ENCODE results near the gene KIF12.

Gene KIF12

GRCh38 chr9:114102484-114102883 is 3.4 kb upstream of the KIF12 start:
- DNase-seq: no peak

- DNase-seq: no peak
These were observed 1.4 kb upstream of the KIF12 start for GRCh38 chr9:114100536-114100935.

- DNase-seq: no peak
These were observed 678 bp upstream of the KIF12 start for GRCh38 chr9:114099669-114100270.

GRCh38 chr9:114098021-114098935 is 814 bp downstream of the KIF12 start:
- DNase-seq: peak; percentile 48 to 70

GRCh38 chr9:114097613-114098020 is 1.5 kb downstream of the KIF12 start:
- DNase-seq: no peak

GRCh38 chr9:114096866-114097612 is 2.1 kb downstream of the KIF12 start:
- DNase-seq: no peak

GRCh38 chr9:114096041-114096511 is 3.0 kb downstream of the KIF12 start:
- DNase-seq: no peak

GRCh38 chr9:114094971-114095370 is 4.1 kb downstream of the KIF12 start:
- DNase-seq: no peak

GRCh38 chr9:114093761-114094505 is 5.2 kb downstream of the KIF12 start:
- DNase-seq: no peak

- DNase-seq: no peak
These were observed 6.0 kb downstream of the KIF12 start for GRCh38 chr9:114093031-114093471.

- DNase-seq: no peak
These were observed 6.8 kb downstream of the KIF12 start for GRCh38 chr9:114092336-114092735.

- DNase-seq: no peak
These were observed 7.4 kb downstream of the KIF12 start for GRCh38 chr9:114091711-114092110.

GRCh38 chr9:114090798-114091197 is 8.3 kb downstream of the KIF12 start:
- DNase-seq: no peak

GRCh38 chr9:114089206-114089840 is 9.8 kb downstream of the KIF12 start:
- no peak for DNase-seq

- DNase-seq: no peak
These were observed 10.4 kb downstream of the KIF12 start for GRCh38 chr9:114088571-114089170.

- DNase-seq: no peak
These were observed 11.4 kb downstream of the KIF12 start for GRCh38 chr9:114087721-114088120.

GRCh38 chr9:114086607-114087006 is 12.5 kb downstream of the KIF12 start:
- no peak for DNase-seq

- DNase-seq: no peak
These were observed 13.1 kb downstream of the KIF12 start for GRCh38 chr9:114086009-114086408.

GRCh38 chr9:114085387-114085789 is 13.7 kb downstream of the KIF12 start:
- no peak for DNase-seq

GRCh38 chr9:114084282-114085073 is 14.6 kb downstream of the KIF12 start:
- DNase-seq: no peak

- DNase-seq: no peak
These were observed 15.4 kb downstream of the KIF12 start for GRCh38 chr9:114083666-114084065.

Measured in NCI-H1930 (cell line).